ENCODE measurements around the gene CDH7. TPM values are rescaled to one million over a fixed set of nuclear protein-coding genes. Genes with fewer than 3 reads are reported as not detected.

Gene CDH7
- total RNA-seq, 1 donor from 2014 or later: under 0.01 TPM

GRCh38 chr18:65901522-65901921, 150.7 kb downstream of the CDH7 start:
- DNase-seq (ENCODE audit: extremely low read depth, low read depth, low spot score): no peak

- no peak for DNase-seq (ENCODE audit: extremely low read depth, low read depth, low spot score)
These were observed 155.8 kb downstream of the CDH7 start for GRCh38 chr18:65906621-65907034.

- no peak for DNase-seq (ENCODE audit: extremely low read depth, low read depth, low spot score)
These were observed 156.5 kb downstream of the CDH7 start for GRCh38 chr18:65907281-65907680.

GRCh38 chr18:65919018-65919417, 168.2 kb downstream of the CDH7 start:
- no peak for DNase-seq (ENCODE audit: extremely low read depth, low read depth, low spot score)

GRCh38 chr18:65919663-65920062, 168.9 kb downstream of the CDH7 start:
- DNase-seq (ENCODE audit: extremely low read depth, low read depth, low spot score): no peak

GRCh38 chr18:65922103-65922502, 171.3 kb downstream of the CDH7 start:
- DNase-seq (ENCODE audit: extremely low read depth, low read depth, low spot score): no peak

GRCh38 chr18:65924904-65925303, 174.1 kb downstream of the CDH7 start:
- DNase-seq (ENCODE audit: extremely low read depth, low read depth, low spot score): no peak

GRCh38 chr18:65934874-65935273, 184.1 kb downstream of the CDH7 start:
- DNase-seq (ENCODE audit: extremely low read depth, low read depth, low spot score): no peak

- no peak for DNase-seq (ENCODE audit: extremely low read depth, low read depth, low spot score)
These were observed 185.9 kb downstream of the CDH7 start for GRCh38 chr18:65936678-65937077.

GRCh38 chr18:65937180-65937579, 186.4 kb downstream of the CDH7 start:
- DNase-seq (ENCODE audit: extremely low read depth, low read depth, low spot score): no peak

- DNase-seq (ENCODE audit: extremely low read depth, low read depth, low spot score): peak; percentile 3
These were observed 188.0 kb downstream of the CDH7 start for GRCh38 chr18:65938592-65939372.

Data from glomerular endothelial cell (primary cell).